Measurements from ENCODE around the gene CAMKV.
A peak's percentile ranks its signal among the peaks of the same experiment; 100 is the strongest.

CAMKV gene

GRCh38 chr3:49872801-49873281 lies 3.1 kb upstream of the CAMKV start:
- DNase-seq (ENCODE audit: extremely low spot score): no peak
- TF ChIP-seq CTCF (IDR thresholded peaks at IDR 0.05; ENCODE audit: control extremely low read depth, extremely low read depth, low read depth, missing control alignments): no peak
- POLR2A ChIA-PET: no interaction called here
- CTCF ChIA-PET: interaction anchor here (1.1 to 1.3 kb wide), 5 partner anchors 8 to 47 kb away, joined by 3 read pairs; no protein-coding TSS in a partner anchor

- no peak for TF ChIP-seq CTCF (IDR thresholded peaks at IDR 0.05; ENCODE audit: control extremely low read depth, extremely low read depth, low read depth, missing control alignments)
- CTCF ChIA-PET: interaction anchor here (0.7 to 1.3 kb wide), 4 partner anchors 7 to 33 kb away, joined by 3 to 5 read pairs (median 3); no protein-coding TSS in a partner anchor
- POLR2A ChIA-PET: no interaction called here
- no peak for DNase-seq (ENCODE audit: extremely low spot score)
Measured at GRCh38 chr3:49871531-49872153, 1.9 kb upstream of the CAMKV start.

GRCh38 chr3:49868862-49869466 lies 742 bp downstream of the CAMKV start:
- no peak for TF ChIP-seq CTCF (IDR thresholded peaks at IDR 0.05; ENCODE audit: control extremely low read depth, extremely low read depth, low read depth, missing control alignments)
- no peak for DNase-seq (ENCODE audit: extremely low spot score)
- CTCF ChIA-PET: interaction anchor here (0.7 to 3.4 kb wide), 4 partner anchors 12 to 69 kb away, joined by 3 to 9 read pairs (median 4); partner anchors contain the start of gene CDHR4
- POLR2A ChIA-PET: no interaction called here

GRCh38 chr3:49867871-49868321 lies 1.8 kb downstream of the CAMKV start:
- peak; percentile 49 for DNase-seq (ENCODE audit: extremely low spot score)
- CTCF ChIA-PET: interaction anchor here (1.3 to 3.4 kb wide), 3 partner anchors 11 to 29 kb away, joined by 3 to 9 read pairs (median 4); partner anchors contain the start of gene TRAIP
- POLR2A ChIA-PET: no interaction called here
- no peak for TF ChIP-seq CTCF (IDR thresholded peaks at IDR 0.05; ENCODE audit: control extremely low read depth, extremely low read depth, low read depth, missing control alignments)

GRCh38 chr3:49867400-49867799 lies 2.3 kb downstream of the CAMKV start:
- TF ChIP-seq CTCF (IDR thresholded peaks at IDR 0.05; ENCODE audit: control extremely low read depth, extremely low read depth, low read depth, missing control alignments): no peak
- ChIA-PET CTCF (interaction anchor here (0.7 to 3.4 kb wide), 4 partner anchors 8 to 31 kb away, joined by 3 to 9 read pairs (median 4); partner anchors contain the start of gene TRAIP), POLR2A (no interaction called here)
- no peak for DNase-seq (ENCODE audit: extremely low spot score)

- no peak for DNase-seq (ENCODE audit: extremely low spot score)
- ChIA-PET POLR2A (no interaction called here), CTCF (interaction anchor here (1.2 kb wide), 1 partner anchor 7 kb away, joined by 3 read pairs; no protein-coding TSS in a partner anchor)
- no peak for TF ChIP-seq CTCF (IDR thresholded peaks at IDR 0.05; ENCODE audit: control extremely low read depth, extremely low read depth, low read depth, missing control alignments)
Measured at GRCh38 chr3:49865198-49865784, 4.4 kb downstream of the CAMKV start.
